H1 (cell line): ENCODE measurements around the gene USP43. TPM values are rescaled to one million over a fixed set of nuclear protein-coding genes. Genes with fewer than 3 reads are reported as not detected.

Experiments
- CTCF ChIA-PET: fragments of 300-600 bp; sonication (Branson Sonifier 250); formaldehyde crosslinking; loops from one replicate; lab custom pipeline; 2021; ENCODE audit not compliant: partially characterized antibody; lab: Charles Lee
- POLR2A ChIA-PET: fragments of 300-600 bp; sonication (Branson Sonifier 250); formaldehyde crosslinking; loops from one replicate; lab custom pipeline; 2021; ENCODE audit warnings: inconsistent platforms; ENCODE audit not compliant: partially characterized antibody; lab: Charles Lee
- DNase-seq, 2 experiments: peaks; one replicate each; pipeline versions ENCODE4 v3.0.0 to v3.0.0-alpha.2; 2010 to 2022; ENCODE audit warnings: low spot score in 2 of 2, low read depth in 1 of 2, mixed read lengths in 1 of 2
- FAIRE-seq: peaks from 2 replicates; lab custom pipeline; 2011; peaks lifted over from hg19 to GRCh38; lab: Jason Lieb, UNC
- H2AFZ ChIP-seq: 2 replicates; pipeline ENCODE4 v1.8.1; 2012; ENCODE audit warnings: low read length, inconsistent platforms
- H2AK5ac ChIP-seq: 2 replicates; pipeline ENCODE4 v1.6.1; 2013; ENCODE audit warnings: low read depth, low read length
- H2BK120ac ChIP-seq: replicated peaks from 2 replicates; pipeline ENCODE3; 2013; ENCODE audit warnings: low read depth, low read length, inconsistent platforms
- H2BK12ac ChIP-seq: 2 replicates; pipeline ENCODE4 v1.6.1; 2013; ENCODE audit warnings: low read depth, low read length
- H2BK15ac ChIP-seq: 2 replicates; pipeline ENCODE4 v1.6.1; 2013; ENCODE audit warnings: low read length
- H2BK20ac ChIP-seq: 2 replicates; pipeline ENCODE4 v1.6.1; 2013; ENCODE audit warnings: low read length
- H2BK5ac ChIP-seq: 2 replicates; pipeline ENCODE4 v1.6.1; 2013; ENCODE audit warnings: low read depth, low read length
- H3K14ac ChIP-seq: 2 replicates; pipeline ENCODE4 v1.6.1; 2013; ENCODE audit warnings: inconsistent platforms; ENCODE audit not compliant: insufficient read length
- H3K18ac ChIP-seq: 2 replicates; pipeline ENCODE4 v1.6.1; 2013; ENCODE audit warnings: low read length; ENCODE audit errors: extremely low read depth
- H3K23ac ChIP-seq: 2 replicates; pipeline ENCODE4 v1.6.1; 2013; ENCODE audit warnings: inconsistent platforms; ENCODE audit not compliant: insufficient read length
- H3K23me2 ChIP-seq: 2 replicates; pipeline ENCODE4 v1.6.1; 2013; ENCODE audit warnings: low read depth, low read length
- H3K27ac ChIP-seq: 2 replicates; pipeline ENCODE4 v1.6.1; 2011; ENCODE audit warnings: low read depth, low read length, inconsistent platforms
- H3K27me3 ChIP-seq, 4 experiments: replicated peaks in 1 of 4; 1 replicate in 1 of 4; 2 replicates in 3 of 4; pipeline versions ENCODE4 v1.6.1 to v1.8.1; 2011 to 2013; ENCODE audit warnings: low read length in 3 of 4, mild to moderate bottlenecking in 3 of 4, inconsistent platforms in 2 of 4, mixed read lengths in 2 of 4, moderate library complexity in 1 of 4; ENCODE audit not compliant: control insufficient read depth in 3 of 4, insufficient read depth in 3 of 4; ENCODE audit errors: extremely low read depth in 1 of 4
- H3K36me3 ChIP-seq, 4 experiments: 2 replicates each; pipeline versions ENCODE4 v1.6.1 to v1.8.1; 2011 to 2013; ENCODE audit warnings: mild to moderate bottlenecking in 4 of 4, low read length in 3 of 4, moderate library complexity in 2 of 4, control low read depth in 1 of 4, inconsistent platforms in 1 of 4; ENCODE audit not compliant: insufficient read depth in 4 of 4, control insufficient read depth in 2 of 4
- H3K4ac ChIP-seq: replicated peaks from 2 replicates; pipeline ENCODE3; 2013; ENCODE audit warnings: low read length, low read depth, mixed read lengths, inconsistent platforms; ENCODE audit not compliant: insufficient read length
- H3K4me1 ChIP-seq, 4 experiments: replicated peaks in 1 of 4; 1 replicate in 1 of 4; 2 replicates in 3 of 4; pipeline versions ENCODE4 v1.6.1 to v1.8.1; 2011 to 2013; ENCODE audit warnings: low read length in 3 of 4, inconsistent platforms in 2 of 4, mixed read lengths in 1 of 4; ENCODE audit not compliant: insufficient read depth in 4 of 4, control insufficient read depth in 3 of 4
- H3K4me2 ChIP-seq, 2 experiments: 2 replicates each; pipeline versions ENCODE4 v1.6.1 to v1.8.1; 2011 to 2013; ENCODE audit warnings: low read depth in 2 of 2, low read length in 2 of 2, control low read depth in 1 of 2, inconsistent platforms in 1 of 2, mild to moderate bottlenecking in 1 of 2; ENCODE audit not compliant: insufficient read depth in 1 of 2
- H3K4me3 ChIP-seq, 4 experiments: fragments of 200-600, 300-600 bp in 1 of 4; sonication (generic), shearing (Covaris generic), sonication (Bioruptor Twin) in 1 of 4; 2 replicates each; pipeline versions ENCODE4 v1.5.1 to v1.8.1; 2011 to 2016; ENCODE audit warnings: low read length in 4 of 4, low read depth in 3 of 4, control low read depth in 2 of 4, inconsistent platforms in 2 of 4, mild to moderate bottlenecking in 2 of 4, mixed read lengths in 1 of 4, moderate library complexity in 1 of 4; ENCODE audit not compliant: insufficient read depth in 2 of 4; ENCODE audit errors: extremely low read depth in 1 of 4
- H3K56ac ChIP-seq: replicated peaks from 2 replicates; pipeline ENCODE3; 2013; ENCODE audit warnings: low read depth, mild to moderate bottlenecking, mixed read lengths, low read length, inconsistent platforms; ENCODE audit not compliant: insufficient read length
- H3K79me1 ChIP-seq: 2 replicates; pipeline ENCODE4 v1.6.1; 2013; ENCODE audit warnings: low read depth, low read length, control low read depth
- H3K79me2 ChIP-seq, 2 experiments: 2 replicates each; pipeline versions ENCODE4 v1.6.1 to v1.8.1; 2012 to 2013; ENCODE audit warnings: low read length in 2 of 2, mild to moderate bottlenecking in 2 of 2, inconsistent platforms in 1 of 2; ENCODE audit not compliant: insufficient read depth in 2 of 2, control insufficient read depth in 1 of 2
- H3K9ac ChIP-seq, 4 experiments: replicated peaks in 1 of 4; 1 replicate in 1 of 4; 2 replicates in 3 of 4; pipeline versions ENCODE4 v1.6.1 to v1.8.1; 2011 to 2013; ENCODE audit warnings: low read depth in 3 of 4, low read length in 3 of 4, control low read depth in 2 of 4, mild to moderate bottlenecking in 2 of 4, moderate library complexity in 2 of 4, inconsistent platforms in 1 of 4; ENCODE audit errors: extremely low read depth in 1 of 4
- H3K9me3 ChIP-seq, 2 experiments: 2 replicates each; pipeline versions ENCODE4 v1.6.1 to v1.8.1; 2012 to 2013; ENCODE audit warnings: mild to moderate bottlenecking in 2 of 2, moderate library complexity in 2 of 2, control low read depth in 1 of 2, inconsistent platforms in 1 of 2, low read depth in 1 of 2, low read length in 1 of 2, mixed read lengths in 1 of 2; ENCODE audit not compliant: insufficient read depth in 2 of 2
- H4K20me1 ChIP-seq, 2 experiments: replicated peaks in 1 of 2; 2 replicates each; pipeline versions ENCODE3 to v1.8.1; 2011 to 2013; ENCODE audit warnings: inconsistent platforms in 2 of 2, low read length in 2 of 2, mild to moderate bottlenecking in 1 of 2; ENCODE audit not compliant: insufficient read depth in 2 of 2, control insufficient read depth in 1 of 2
- H4K5ac ChIP-seq: 2 replicates; pipeline ENCODE4 v1.6.1; 2013; ENCODE audit warnings: low read length, low read depth, mixed read lengths, inconsistent platforms; ENCODE audit not compliant: insufficient read length
- H4K8ac ChIP-seq: 2 replicates; pipeline ENCODE4 v1.8.0; 2013; ENCODE audit warnings: mild to moderate bottlenecking, moderate library complexity, low read length, inconsistent platforms; ENCODE audit not compliant: insufficient read depth; ENCODE audit errors: extremely low read depth
- H4K91ac ChIP-seq: replicated peaks from 2 replicates; pipeline ENCODE3; 2013; ENCODE audit warnings: low read length, mixed read lengths, inconsistent platforms; ENCODE audit not compliant: insufficient read length
- BCL11A ChIP-seq, 2 experiments: IDR thresholded peaks; one replicate each; pipeline ENCODE4 v1.6.1; 2011; ENCODE audit warnings: low read depth in 2 of 2, low read length in 2 of 2, mild to moderate bottlenecking in 2 of 2
- SP1 ChIP-seq: IDR thresholded peaks from 2 replicates; pipeline ENCODE4 v1.6.1; 2011; ENCODE audit warnings: low read depth, low read length
- WGBS, 2 experiments: shearing (Covaris generic) in 1 of 2; methylation state at CpG; one replicate each; pipeline versions ENCODE4 v1.1.6 to v1.1.7; 2013 to 2015; ENCODE audit warnings: low lambda C conversion rate in 2 of 2, mixed read lengths in 2 of 2, inconsistent platforms in 1 of 2, low coverage in 1 of 2, missing lambda C conversion rate in 1 of 2; ENCODE audit not compliant: insufficient replicate concordance in 2 of 2, insufficient coverage in 1 of 2, insufficient read length in 1 of 2; ENCODE audit errors: extremely low coverage in 1 of 2, missing lambda C conversion rate in 1 of 2; 5-methylcytosine and 5-hydroxymethylcytosine counted together
- polyA plus RNA-seq, 7 experiments: library from polyadenylated mRNA; depleted of rRNA in 3 of 7; stranded (reverse) in 5 of 7; unstranded in 2 of 7; fragments of >200 nt in 5 of 7; fragments of 200-250 nt in 2 of 7; gene quantifications; 1 replicate in 5 of 7; 2 replicates in 1 of 7; 4 replicates in 1 of 7; pipeline versions ENCODE4 v1.2.1 to v1.2.3, GENCODE V29; 2011 to 2013; ENCODE audit warnings: missing spikeins in 2 of 7, mixed read lengths in 2 of 7
- total RNA-seq: library from RNA; stranded (reverse); fragmentation: NEBNext Ultra II Directional; extraction: Animal tissue kit (Norgen Biotek cat#: 25700); gene quantifications from 2 replicates; pipeline ENCODE4 v1.2.1, GENCODE V29; 2021
- TF ChIP-seq, protein P1 (sequence below): IDR thresholded peaks from 2 replicates; pipeline ENCODE4 v1.6.1; 2011; ENCODE audit warnings: low read depth, mild to moderate bottlenecking, low read length; ENCODE audit not compliant: insufficient read depth
- TF ChIP-seq, protein P2 (sequence below): IDR thresholded peaks from 2 replicates; pipeline ENCODE4 v1.6.1; 2012; ENCODE audit warnings: inconsistent platforms
- TF ChIP-seq, protein P3 (sequence below): IDR thresholded peaks from 2 replicates; pipeline ENCODE4 v1.6.1; 2011; ENCODE audit warnings: low read length, improper control_type of control experiment

USP43 gene
- total and polyA plus RNA-seq, 2 of the 8 experiments (the other 6 are each of a cell fraction or from before 2014, with no cell fraction given): 3.0 to 7.2 TPM

DNA sequence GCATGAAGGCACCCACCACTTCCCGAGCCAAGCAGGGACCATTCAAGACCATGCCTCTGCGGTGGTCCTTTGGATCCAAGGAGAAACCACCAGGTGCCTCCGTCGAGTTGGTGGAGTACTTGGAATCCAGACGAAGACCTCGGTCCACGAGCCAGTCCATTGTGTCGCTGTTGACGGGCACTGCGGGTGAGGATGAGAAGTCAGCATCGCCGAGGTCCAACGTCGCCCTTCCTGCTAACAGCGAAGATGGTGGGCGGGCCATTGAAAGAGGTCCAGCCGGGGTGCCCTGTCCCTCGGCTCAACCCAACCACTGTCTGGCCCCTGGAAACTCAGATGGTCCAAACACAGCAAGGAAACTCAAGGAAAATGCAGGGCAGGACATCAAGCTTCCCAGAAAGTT lies 82.7 kb downstream of the USP43 start:
- Histone ChIP-seq H3K79me1 (no peaks in the 10 kb centered on the region), H2BK5ac (no peak overlapping the region), H4K8ac (0 out of 2 replicates have a peak overlapping the region, but pooled peaks have one; percentile 42), H2AK5ac (no peak overlapping the region), H3K18ac (no peak overlapping the region), H3K9ac (no peak overlapping the region), H2BK15ac (no peak overlapping the region), H2BK20ac (no peak overlapping the region), H3K4me1 (no peaks in the 10 kb centered on the region), H3K4me2 (no peak overlapping the region), H4K5ac (no peak overlapping the region), H3K4ac (no peak overlapping the region), H3K4me3 (no peak overlapping the region), H3K23me2 (no peaks in the 10 kb centered on the region), H4K91ac (no peak overlapping the region), H3K23ac (no peak overlapping the region), H3K27ac (no peak overlapping the region), H3K14ac (no peak overlapping the region), H2BK12ac (no peak overlapping the region), H4K20me1 (peaks cover 0 to 2% of the 10 kb centered on the region in 2 experiments), H3K36me3 (peaks cover 0 to 3% (median 0%) of the 10 kb centered on the region in 4 experiments; a peak in 1 of 8 replicates), H2AFZ (no peak overlapping the region), H3K27me3 (no peaks in the 10 kb centered on the region), H3K56ac (no peak overlapping the region), H3K79me2 (no peaks in the 10 kb centered on the region), H3K9me3 (peaks cover 13 to 14% of the 10 kb centered on the region in 2 experiments; a peak in 3 of 4 replicates), H2BK120ac (no peak overlapping the region)
- ChIA-PET CTCF (interaction anchor here (0.8 to 5.3 kb wide), 19 partner anchors 10 to 1661 kb away, joined by 3 to 20 read pairs (median 7); no protein-coding TSS in a partner anchor), POLR2A (no interaction called here)
- no peak for FAIRE-seq
- WGBS, 2 experiments: 95% methylated on average over 18 of the region's 18 CpGs; no CpG with 5 or more reads in 1 of the 2 experiments
- DNase-seq: no peak
- TF ChIP-seq, protein P1, sequence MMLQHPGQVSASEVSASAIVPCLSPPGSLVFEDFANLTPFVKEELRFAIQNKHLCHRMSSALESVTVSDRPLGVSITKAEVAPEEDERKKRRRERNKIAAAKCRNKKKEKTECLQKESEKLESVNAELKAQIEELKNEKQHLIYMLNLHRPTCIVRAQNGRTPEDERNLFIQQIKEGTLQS: no peak
- TF ChIP-seq BCL11A (IDR thresholded peaks at IDR 0.05; ENCODE audit: low read depth in 2 of 2, low read length in 2 of 2) (no peak), SP1 (no peak)
- TF ChIP-seq, protein P2, sequence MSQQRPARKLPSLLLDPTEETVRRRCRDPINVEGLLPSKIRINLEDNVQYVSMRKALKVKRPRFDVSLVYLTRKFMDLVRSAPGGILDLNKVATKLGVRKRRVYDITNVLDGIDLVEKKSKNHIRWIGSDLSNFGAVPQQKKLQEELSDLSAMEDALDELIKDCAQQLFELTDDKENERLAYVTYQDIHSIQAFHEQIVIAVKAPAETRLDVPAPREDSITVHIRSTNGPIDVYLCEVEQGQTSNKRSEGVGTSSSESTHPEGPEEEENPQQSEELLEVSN: no peak
- TF ChIP-seq, protein P3, sequence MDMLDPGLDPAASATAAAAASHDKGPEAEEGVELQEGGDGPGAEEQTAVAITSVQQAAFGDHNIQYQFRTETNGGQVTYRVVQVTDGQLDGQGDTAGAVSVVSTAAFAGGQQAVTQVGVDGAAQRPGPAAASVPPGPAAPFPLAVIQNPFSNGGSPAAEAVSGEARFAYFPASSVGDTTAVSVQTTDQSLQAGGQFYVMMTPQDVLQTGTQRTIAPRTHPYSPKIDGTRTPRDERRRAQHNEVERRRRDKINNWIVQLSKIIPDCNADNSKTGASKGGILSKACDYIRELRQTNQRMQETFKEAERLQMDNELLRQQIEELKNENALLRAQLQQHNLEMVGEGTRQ: no peak
